ENCODE data around the gene FMNL2. TPM values are rescaled to one million over a fixed set of nuclear protein-coding genes. Genes with fewer than 3 reads are reported as not detected.

The FMNL2 gene
- total RNA-seq, 1 experiment from 2014 or later: 28.1 TPM

DNA sequence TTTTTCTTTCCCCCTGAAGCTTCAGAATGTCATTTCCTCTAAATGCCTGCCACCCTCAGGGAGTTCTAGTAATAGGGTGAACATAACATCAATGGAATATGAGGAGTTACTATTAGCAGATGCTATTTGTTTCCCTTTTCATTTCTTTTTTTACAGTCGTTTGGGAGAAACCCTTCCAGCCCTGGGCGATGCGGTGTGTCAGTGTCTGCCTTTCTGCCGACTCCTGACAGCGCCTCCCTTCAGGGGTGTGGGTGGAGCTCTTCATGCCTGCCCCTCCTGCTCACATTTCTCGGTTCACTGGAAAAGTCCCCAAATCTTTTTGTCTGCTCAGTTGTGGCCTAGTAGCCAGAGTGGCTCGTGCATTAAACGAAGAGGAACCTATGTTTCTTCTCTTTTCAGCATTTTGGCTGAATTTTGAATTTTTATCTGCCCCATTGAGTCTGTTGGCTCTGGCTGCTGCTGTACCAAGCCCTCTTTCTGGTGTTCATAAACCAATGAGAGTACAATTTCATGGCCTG lies 72.3 kb downstream of the FMNL2 start:
- CTCF ChIA-PET: no interaction called here
- Histone ChIP-seq H3K9me3 (ENCODE audit: control insufficient read depth in 1 of 2, insufficient read depth in 1 of 2, low read depth in 1 of 2, low read length in 2 of 2) (no peaks in the 10 kb centered on the region), H3K4me2 (ENCODE audit: low read length) (peak overlapping the region; percentile 41), H2AFZ (ENCODE audit: low read depth, low read length, poor library complexity, severe bottlenecking) (no peak overlapping the region), H3K9ac (ENCODE audit: low read length) (no peak overlapping the region), H4K20me1 (ENCODE audit: insufficient read depth) (no peaks in the 10 kb centered on the region), H3K36me3 (ENCODE audit: control insufficient read depth in 1 of 2, insufficient read depth in 2 of 2, low read length in 2 of 2) (no peaks in the 10 kb centered on the region), H3K4me1 (ENCODE audit: control insufficient read depth in 1 of 2, insufficient read depth in 2 of 2, low read length in 2 of 2) (peaks cover 18 to 60% of the 10 kb centered on the region in 2 experiments), H3K27ac (ENCODE audit: low read depth, low read length) (no peak overlapping the region), H3K9me2 (ENCODE audit: insufficient read depth) (no peaks in the 10 kb centered on the region; the same call in 1 of the 2 replicates), H3K4me3 (replicated peaks in 1 of 2; ENCODE audit: low read depth in 1 of 2, low read length in 2 of 2) (no peak overlapping the region), H3K27me3 (ENCODE audit: insufficient read depth, low read length) (no peaks in the 10 kb centered on the region), H3K79me2 (ENCODE audit: insufficient read depth, low read length) (peaks cover 76% of the 10 kb centered on the region)
- no peak for TF ChIP-seq CEBPB (IDR thresholded peaks at IDR 0.05; ENCODE audit: low read depth)
- no peak for TF ChIP-seq EGR1 (IDR thresholded peaks at IDR 0.05; ENCODE audit: low read depth)
- no peak for TF ChIP-seq EZH2 (IDR thresholded peaks at IDR 0.05)
- TF ChIP-seq YY1 (IDR thresholded peaks at IDR 0.05; ENCODE audit: extremely low read depth, insufficient replicate concordance, low read depth, low read length): no peak
- TF ChIP-seq, protein P1, sequence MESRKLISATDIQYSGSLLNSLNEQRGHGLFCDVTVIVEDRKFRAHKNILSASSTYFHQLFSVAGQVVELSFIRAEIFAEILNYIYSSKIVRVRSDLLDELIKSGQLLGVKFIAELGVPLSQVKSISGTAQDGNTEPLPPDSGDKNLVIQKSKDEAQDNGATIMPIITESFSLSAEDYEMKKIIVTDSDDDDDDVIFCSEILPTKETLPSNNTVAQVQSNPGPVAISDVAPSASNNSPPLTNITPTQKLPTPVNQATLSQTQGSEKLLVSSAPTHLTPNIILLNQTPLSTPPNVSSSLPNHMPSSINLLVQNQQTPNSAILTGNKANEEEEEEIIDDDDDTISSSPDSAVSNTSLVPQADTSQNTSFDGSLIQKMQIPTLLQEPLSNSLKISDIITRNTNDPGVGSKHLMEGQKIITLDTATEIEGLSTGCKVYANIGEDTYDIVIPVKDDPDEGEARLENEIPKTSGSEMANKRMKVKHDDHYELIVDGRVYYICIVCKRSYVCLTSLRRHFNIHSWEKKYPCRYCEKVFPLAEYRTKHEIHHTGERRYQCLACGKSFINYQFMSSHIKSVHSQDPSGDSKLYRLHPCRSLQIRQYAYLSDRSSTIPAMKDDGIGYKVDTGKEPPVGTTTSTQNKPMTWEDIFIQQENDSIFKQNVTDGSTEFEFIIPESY (IDR thresholded peaks at IDR 0.05; ENCODE audit: extremely low read depth, insufficient replicate concordance, low read length): no peak
- TF ChIP-seq ZFX (IDR thresholded peaks at IDR 0.05): no peak
- TF ChIP-seq, protein P2, sequence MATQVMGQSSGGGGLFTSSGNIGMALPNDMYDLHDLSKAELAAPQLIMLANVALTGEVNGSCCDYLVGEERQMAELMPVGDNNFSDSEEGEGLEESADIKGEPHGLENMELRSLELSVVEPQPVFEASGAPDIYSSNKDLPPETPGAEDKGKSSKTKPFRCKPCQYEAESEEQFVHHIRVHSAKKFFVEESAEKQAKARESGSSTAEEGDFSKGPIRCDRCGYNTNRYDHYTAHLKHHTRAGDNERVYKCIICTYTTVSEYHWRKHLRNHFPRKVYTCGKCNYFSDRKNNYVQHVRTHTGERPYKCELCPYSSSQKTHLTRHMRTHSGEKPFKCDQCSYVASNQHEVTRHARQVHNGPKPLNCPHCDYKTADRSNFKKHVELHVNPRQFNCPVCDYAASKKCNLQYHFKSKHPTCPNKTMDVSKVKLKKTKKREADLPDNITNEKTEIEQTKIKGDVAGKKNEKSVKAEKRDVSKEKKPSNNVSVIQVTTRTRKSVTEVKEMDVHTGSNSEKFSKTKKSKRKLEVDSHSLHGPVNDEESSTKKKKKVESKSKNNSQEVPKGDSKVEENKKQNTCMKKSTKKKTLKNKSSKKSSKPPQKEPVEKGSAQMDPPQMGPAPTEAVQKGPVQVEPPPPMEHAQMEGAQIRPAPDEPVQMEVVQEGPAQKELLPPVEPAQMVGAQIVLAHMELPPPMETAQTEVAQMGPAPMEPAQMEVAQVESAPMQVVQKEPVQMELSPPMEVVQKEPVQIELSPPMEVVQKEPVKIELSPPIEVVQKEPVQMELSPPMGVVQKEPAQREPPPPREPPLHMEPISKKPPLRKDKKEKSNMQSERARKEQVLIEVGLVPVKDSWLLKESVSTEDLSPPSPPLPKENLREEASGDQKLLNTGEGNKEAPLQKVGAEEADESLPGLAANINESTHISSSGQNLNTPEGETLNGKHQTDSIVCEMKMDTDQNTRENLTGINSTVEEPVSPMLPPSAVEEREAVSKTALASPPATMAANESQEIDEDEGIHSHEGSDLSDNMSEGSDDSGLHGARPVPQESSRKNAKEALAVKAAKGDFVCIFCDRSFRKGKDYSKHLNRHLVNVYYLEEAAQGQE (IDR thresholded peaks at IDR 0.05; ENCODE audit: low read depth): no peak
- TF ChIP-seq POLR2AphosphoS5 (IDR thresholded peaks at IDR 0.05; ENCODE audit: low read depth, low read length): no peak
- TF ChIP-seq CBX3 (IDR thresholded peaks at IDR 0.05; ENCODE audit: low read depth): no peak
- TF ChIP-seq TCF7L2 (IDR thresholded peaks at IDR 0.05; ENCODE audit: borderline replicate concordance, extremely low read depth, insufficient read depth, insufficient read length): no peak
- POLR2A ChIA-PET: no interaction called here
- RAD21 ChIA-PET (ENCODE audit: low non-redundant PET in 1 of 2, low total read pairs in 2 of 2, uncharacterized antibody in 2 of 2, unreplicated experiment in 2 of 2): no interaction called here
- intact Hi-C loops (cut with micrococcal nuclease): no loop called here
- no TSS peak for BruUV-seq (replicated peaks)
- ATAC-seq (peak; percentile 73), DNase-seq (ENCODE audit: low read depth, low spot score) (no peak)

All from HCT116 (cell line).